ENCODE data around the gene CBY2. TPM values are rescaled to one million over a fixed set of nuclear protein-coding genes. Genes with fewer than 3 reads are reported as not detected.

The CBY2 gene
- total and polyA plus RNA-seq, 10 of the 15 experiments (the other 5 are each of a cell fraction or from before 2014, with no cell fraction given) = 0.08 to 0.64 (median 0.23) TPM; not detected in 6

- TF ChIP-seq RELB (IDR thresholded peaks at IDR 0.05; ENCODE audit: low read depth) (peak; percentile 26; the same call in 1 of the 2 replicates), RAD51 (IDR thresholded peaks at IDR 0.05) (no peak), ATF7 (IDR thresholded peaks at IDR 0.05; ENCODE audit: low read depth) (peak; percentile 56), ZNF207 (IDR thresholded peaks at IDR 0.05; ENCODE audit: borderline replicate concordance) (peak; percentile 63; the same call in 1 of the 2 replicates), YY1 (IDR thresholded peaks at IDR 0.05; ENCODE audit: low read depth, low read length) (no peak), ZBTB40 (IDR thresholded peaks at IDR 0.05; ENCODE audit: borderline replicate concordance) (no peak), ZBTB4 (CRISPR knock-in tag; IDR thresholded peaks at IDR 0.05) (no peak), CBX5 (IDR thresholded peaks at IDR 0.05; ENCODE audit: low read depth) (0 out of 2 replicates have a peak, but pooled peaks have one; percentile 59), USF2 (IDR thresholded peaks at IDR 0.05; ENCODE audit: borderline replicate concordance, low read depth, low read length) (no peak), RELA (IDR thresholded peaks at IDR 0.05; ENCODE audit: borderline replicate concordance, partially characterized antibody) (no peak), NFYB (IDR thresholded peaks at IDR 0.05; ENCODE audit: insufficient read depth, low read depth, low read length) (no peak), IKZF2 (IDR thresholded peaks at IDR 0.05) (peak; percentile 45 to 52; a peak in 1 of 4 replicates), PKNOX1 (IDR thresholded peaks at IDR 0.05) (peak; percentile 88), HCFC1 (IDR thresholded peaks at IDR 0.05; ENCODE audit: low read length) (no peak), CBX3 (IDR thresholded peaks at IDR 0.05; ENCODE audit: borderline replicate concordance, low read depth) (no peak), BHLHE40 (IDR thresholded peaks at IDR 0.05; ENCODE audit: borderline replicate concordance in 1 of 2, low read depth in 2 of 2, low read length in 1 of 2) (0 out of 4 replicates have a peak, but pooled peaks have one; percentile 18 to 21)
Observed at GRCh38 chr13:45696610-45697226, 5.4 kb upstream of the CBY2 start (continued).

Data from GM12878 (cell line).